Heart left ventricle (tissue), 13 donors: ENCODE measurements around the gene ASPSCR1.

ENCODE experiments used
- POLR2A ChIP-seq, 2 donors: fragments of 450-650 bp; IDR thresholded peaks; one replicate each; pipeline ENCODE4 v1.6.1; 2017; ENCODE audit warnings: antibody characterized with exemption in 2 of 2, mild to moderate bottlenecking in 2 of 2, moderate library complexity in 2 of 2
- TF ChIP-seq, protein P1 (sequence below), 12 donors: fragments of 200-600 bp; sonication (generic) in 4 of 12; IDR thresholded peaks; one replicate each; pipeline versions ENCODE4 v1.5.0 to v1.8.0; 2018 to 2022; ENCODE audit warnings: antibody characterized with exemption in 12 of 12, mild to moderate bottlenecking in 5 of 12
- donor health status: ischemic (EF 13 %, LVEDD 7.1; RV severe dilation, severe dysfunction).
- donor health status: DM: no; HTN: yes; CAD: no.
- donor health status: DM: no; HTN: no; CAD: no.
- donor health status: ischemic (EF 25% LVEDD 6.9; RV normal size, moderate dysfunction).
- donor health status: ischemic (EF 25% LVEDD 5.7; RV mildly dilated, moderate dysfunction).
- donor health status: ischemic (EF 35%, LVEDD 5.7; RV mildly dilated, moderate dysfunction).
- donor health status: nonischemic (EF 11% LVEDD 7.7; RV severe dilation, severe dysfunction).
- donor health status: DM: yes; HTN: yes; CAD: no.
- donor health status: PGD.
- donor health status: ischemic (EF 29% LVEDD 5.4; RV normal size, mild dysfunction).
- donor health status: nonischemic (EF 23%, LVEDD 6.1; RV moderate dilation, normal function).

- TF ChIP-seq, protein P1, sequence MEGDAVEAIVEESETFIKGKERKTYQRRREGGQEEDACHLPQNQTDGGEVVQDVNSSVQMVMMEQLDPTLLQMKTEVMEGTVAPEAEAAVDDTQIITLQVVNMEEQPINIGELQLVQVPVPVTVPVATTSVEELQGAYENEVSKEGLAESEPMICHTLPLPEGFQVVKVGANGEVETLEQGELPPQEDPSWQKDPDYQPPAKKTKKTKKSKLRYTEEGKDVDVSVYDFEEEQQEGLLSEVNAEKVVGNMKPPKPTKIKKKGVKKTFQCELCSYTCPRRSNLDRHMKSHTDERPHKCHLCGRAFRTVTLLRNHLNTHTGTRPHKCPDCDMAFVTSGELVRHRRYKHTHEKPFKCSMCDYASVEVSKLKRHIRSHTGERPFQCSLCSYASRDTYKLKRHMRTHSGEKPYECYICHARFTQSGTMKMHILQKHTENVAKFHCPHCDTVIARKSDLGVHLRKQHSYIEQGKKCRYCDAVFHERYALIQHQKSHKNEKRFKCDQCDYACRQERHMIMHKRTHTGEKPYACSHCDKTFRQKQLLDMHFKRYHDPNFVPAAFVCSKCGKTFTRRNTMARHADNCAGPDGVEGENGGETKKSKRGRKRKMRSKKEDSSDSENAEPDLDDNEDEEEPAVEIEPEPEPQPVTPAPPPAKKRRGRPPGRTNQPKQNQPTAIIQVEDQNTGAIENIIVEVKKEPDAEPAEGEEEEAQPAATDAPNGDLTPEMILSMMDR (IDR thresholded peaks at IDR 0.05): no peak
- TF ChIP-seq POLR2A (IDR thresholded peaks at IDR 0.05): no peak
Observed at GRCh38 chr17:82060614-82061013, 83.2 kb downstream of the ASPSCR1 start.
